Measurements from ENCODE around the gene SLC25A44. TPM values are rescaled to one million over a fixed set of nuclear protein-coding genes. Genes with fewer than 3 reads are reported as not detected.
A peak's percentile ranks its signal among the peaks of the same experiment; 100 is the strongest.

The SLC25A44 gene
- total RNA-seq, 1 experiment from 2014 or later = 29.3 TPM

GRCh38 chr1:156248323-156248683 lies 54.4 kb downstream of the SLC25A44 start:
- H3K9me3 ChIP-seq = no peaks in the 10 kb centered on the region
- TF ChIP-seq CTCF (IDR thresholded peaks at IDR 0.05; ENCODE audit: insufficient read depth in 1 of 2, low read depth in 1 of 2, low read length in 1 of 2, severe bottlenecking in 1 of 2, unreplicated experiment in 1 of 2) = no peak
- intact Hi-C loops (cut with micrococcal nuclease; ENCODE audit: unreplicated experiment) = no loop called here
- Mint-ChIP-seq H3K4me3 (ENCODE audit: unreplicated experiment) (no peak overlapping the region), H3K9me3 (ENCODE audit: unreplicated experiment) (no peaks in the 10 kb centered on the region), H3K4me1 (ENCODE audit: low read depth, unreplicated experiment) (peaks cover 4% of the 10 kb centered on the region), H3K27me3 (ENCODE audit: insufficient read depth, unreplicated experiment) (no peaks in the 10 kb centered on the region), H3K27ac (ENCODE audit: unreplicated experiment) (no peak overlapping the region), H3K36me3 (ENCODE audit: insufficient read depth, unreplicated experiment) (peaks cover 87% of the 10 kb centered on the region)
- DNase-seq = no peak
- BruUV-seq (replicated peaks) = no TSS peak
- ChIA-PET CTCF (interaction anchor here (0.6 to 1.0 kb wide), 4 partner anchors 16 to 107 kb away, joined by 3 to 4 read pairs (median 3); no protein-coding TSS in a partner anchor), POLR2A (no interaction called here)
- no peaks in the 10 kb centered on the region for H3K27me3 ChIP-seq (replicated peaks; ENCODE audit: control insufficient read depth, insufficient read depth, low read length)
- no peaks in the 10 kb centered on the region for H3K4me1 ChIP-seq
- H3K36me3 ChIP-seq (ENCODE audit: control insufficient read depth, insufficient read depth, low read length) = peaks cover 6% of the 10 kb centered on the region; the same call in 1 of the 2 replicates
- H3K4me3 ChIP-seq (ENCODE audit: low read depth, low read length) = no peak overlapping the region

- no peak for TF ChIP-seq CTCF (IDR thresholded peaks at IDR 0.05; ENCODE audit: insufficient read depth in 1 of 2, low read depth in 1 of 2, low read length in 1 of 2, severe bottlenecking in 1 of 2, unreplicated experiment in 1 of 2)
- Histone ChIP-seq H3K9me3 (no peaks in the 10 kb centered on the region), H3K36me3 (ENCODE audit: control insufficient read depth, insufficient read depth, low read length) (peaks cover 6% of the 10 kb centered on the region; the same call in 1 of the 2 replicates), H3K4me1 (no peaks in the 10 kb centered on the region), H3K27me3 (replicated peaks; ENCODE audit: control insufficient read depth, insufficient read depth, low read length) (no peaks in the 10 kb centered on the region), H3K4me3 (ENCODE audit: low read depth, low read length) (no peak overlapping the region)
- no peak overlapping the region for H3K4me3 Mint-ChIP-seq (ENCODE audit: unreplicated experiment)
- no peak overlapping the region for H3K27ac Mint-ChIP-seq (ENCODE audit: unreplicated experiment)
- TSS peak; percentile 43 for BruUV-seq (replicated peaks)
- peaks cover 87% of the 10 kb centered on the region for H3K36me3 Mint-ChIP-seq (ENCODE audit: insufficient read depth, unreplicated experiment)
- ChIA-PET POLR2A (no interaction called here), CTCF (interaction anchor here (0.6 kb wide), 1 partner anchor 24 kb away, joined by 7 read pairs; no protein-coding TSS in a partner anchor)
- peaks cover 4% of the 10 kb centered on the region for H3K4me1 Mint-ChIP-seq (ENCODE audit: low read depth, unreplicated experiment)
- intact Hi-C loops (cut with micrococcal nuclease; ENCODE audit: unreplicated experiment) = no loop called here
- no peak for DNase-seq
- H3K9me3 Mint-ChIP-seq (ENCODE audit: unreplicated experiment) = no peaks in the 10 kb centered on the region
- no peaks in the 10 kb centered on the region for H3K27me3 Mint-ChIP-seq (ENCODE audit: insufficient read depth, unreplicated experiment)
Measured at GRCh38 chr1:156249593-156249992, 55.7 kb downstream of the SLC25A44 start.

GRCh38 chr1:156251527-156251926 lies 57.6 kb downstream of the SLC25A44 start:
- Mint-ChIP-seq H3K27me3 (ENCODE audit: insufficient read depth, unreplicated experiment) (no peaks in the 10 kb centered on the region), H3K4me3 (ENCODE audit: unreplicated experiment) (no peak overlapping the region), H3K4me1 (ENCODE audit: low read depth, unreplicated experiment) (peaks cover 4% of the 10 kb centered on the region), H3K36me3 (ENCODE audit: insufficient read depth, unreplicated experiment) (peaks cover 80% of the 10 kb centered on the region), H3K9me3 (ENCODE audit: unreplicated experiment) (no peaks in the 10 kb centered on the region), H3K27ac (ENCODE audit: unreplicated experiment) (no peak overlapping the region)
- no TSS peak for BruUV-seq (replicated peaks)
- no peak for DNase-seq
- Histone ChIP-seq H3K9me3 (no peaks in the 10 kb centered on the region), H3K4me3 (ENCODE audit: low read depth, low read length) (no peak overlapping the region), H3K27me3 (replicated peaks; ENCODE audit: control insufficient read depth, insufficient read depth, low read length) (no peaks in the 10 kb centered on the region), H3K36me3 (ENCODE audit: control insufficient read depth, insufficient read depth, low read length) (peaks cover 6% of the 10 kb centered on the region), H3K4me1 (no peaks in the 10 kb centered on the region)
- ChIA-PET POLR2A (no interaction called here), CTCF (no interaction called here)
- no peak for TF ChIP-seq CTCF (IDR thresholded peaks at IDR 0.05; ENCODE audit: insufficient read depth in 1 of 2, low read depth in 1 of 2, low read length in 1 of 2, severe bottlenecking in 1 of 2, unreplicated experiment in 1 of 2)
- intact Hi-C loops (cut with micrococcal nuclease; ENCODE audit: unreplicated experiment) = no loop called here
